Astrocyte of the cerebellum (primary cell): Measurements from ENCODE around the gene POU6F2.

Source experiments
- DNase-seq: peaks from one replicate; pipeline ENCODE4 v3.0.0-alpha.2; 2011; ENCODE audit warnings: low read depth
- H3K4me3 ChIP-seq: 2 replicates; pipeline ENCODE4 v1.5.1; 2011; ENCODE audit warnings: mild to moderate bottlenecking, low read depth, low read length, moderate library complexity
- in situ Hi-C: cut with HindIII; loops from 2 replicates; pipeline ENCODE4 v1.10.0; 2017; ENCODE audit warnings: low sequenced_read_pairs
- TF ChIP-seq, protein P1 (sequence below): IDR thresholded peaks from 2 replicates; pipeline ENCODE4 v1.5.1; 2012; ENCODE audit warnings: low read length, low read depth, moderate library complexity, mild to moderate bottlenecking; ENCODE audit errors: missing control alignments

The POU6F2 gene

GRCh38 chr7:39295796-39296195 is 318.1 kb downstream of the POU6F2 start:
- TF ChIP-seq, protein P1, sequence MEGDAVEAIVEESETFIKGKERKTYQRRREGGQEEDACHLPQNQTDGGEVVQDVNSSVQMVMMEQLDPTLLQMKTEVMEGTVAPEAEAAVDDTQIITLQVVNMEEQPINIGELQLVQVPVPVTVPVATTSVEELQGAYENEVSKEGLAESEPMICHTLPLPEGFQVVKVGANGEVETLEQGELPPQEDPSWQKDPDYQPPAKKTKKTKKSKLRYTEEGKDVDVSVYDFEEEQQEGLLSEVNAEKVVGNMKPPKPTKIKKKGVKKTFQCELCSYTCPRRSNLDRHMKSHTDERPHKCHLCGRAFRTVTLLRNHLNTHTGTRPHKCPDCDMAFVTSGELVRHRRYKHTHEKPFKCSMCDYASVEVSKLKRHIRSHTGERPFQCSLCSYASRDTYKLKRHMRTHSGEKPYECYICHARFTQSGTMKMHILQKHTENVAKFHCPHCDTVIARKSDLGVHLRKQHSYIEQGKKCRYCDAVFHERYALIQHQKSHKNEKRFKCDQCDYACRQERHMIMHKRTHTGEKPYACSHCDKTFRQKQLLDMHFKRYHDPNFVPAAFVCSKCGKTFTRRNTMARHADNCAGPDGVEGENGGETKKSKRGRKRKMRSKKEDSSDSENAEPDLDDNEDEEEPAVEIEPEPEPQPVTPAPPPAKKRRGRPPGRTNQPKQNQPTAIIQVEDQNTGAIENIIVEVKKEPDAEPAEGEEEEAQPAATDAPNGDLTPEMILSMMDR, result no peak
- in situ Hi-C loops, result no loop called here

GRCh38 chr7:39299695-39300094 is 322.0 kb downstream of the POU6F2 start:
- H3K4me3 ChIP-seq, result no peak overlapping the region
- TF ChIP-seq, protein P1, result no peak
- in situ Hi-C loops, result no loop called here
- no peak for DNase-seq

More at GRCh38 chr7:39295796-39296195, 318.1 kb downstream of the POU6F2 start:
- DNase-seq, result no peak
- no peak overlapping the region for H3K4me3 ChIP-seq

GRCh38 chr7:39300276-39300675 is 322.6 kb downstream of the POU6F2 start:
- in situ Hi-C loops, result no loop called here
- TF ChIP-seq, protein P1, result no peak
- no peak for DNase-seq
- H3K4me3 ChIP-seq, result no peak overlapping the region

GRCh38 chr7:39301543-39301942 is 323.8 kb downstream of the POU6F2 start:
- in situ Hi-C loops, result no loop called here
- H3K4me3 ChIP-seq, result no peak overlapping the region
- no peak for DNase-seq
- TF ChIP-seq, protein P1, result no peak

DNA sequence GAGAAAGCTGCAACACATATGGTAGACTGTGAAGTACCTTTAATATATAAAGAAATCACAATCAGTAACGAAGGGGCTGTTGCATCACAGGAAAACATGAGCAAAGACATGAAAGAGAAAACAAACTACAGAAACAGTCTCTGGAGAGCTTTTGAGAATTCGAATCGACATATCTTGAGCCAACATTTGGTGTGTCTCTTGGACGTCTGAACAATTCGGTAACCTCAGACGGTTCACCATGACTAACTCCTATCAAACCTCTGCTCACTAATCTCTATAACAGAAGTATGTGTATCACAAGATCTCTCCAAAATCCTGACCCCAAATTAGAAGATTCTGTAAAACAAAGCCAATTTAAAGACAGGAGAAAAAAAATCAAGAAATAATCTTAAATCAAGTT is 326.5 kb downstream of the POU6F2 start:
- TF ChIP-seq, protein P1, result no peak
- in situ Hi-C loops, result no loop called here
- DNase-seq, result no peak
- no peak overlapping the region for H3K4me3 ChIP-seq

- no peak for DNase-seq
- in situ Hi-C loops, result no loop called here
- no peak overlapping the region for H3K4me3 ChIP-seq
- TF ChIP-seq, protein P1, result no peak
Measured at GRCh38 chr7:39304668-39305405, 327.1 kb downstream of the POU6F2 start.
